HepG2 (cell line): ENCODE measurements around the gene TERB2. TPM values are rescaled to one million over a fixed set of nuclear protein-coding genes. Genes with fewer than 3 reads are reported as not detected.
"Not testable (repeated sequence)": the region's sequence is repeated elsewhere in the genome, so short reads cannot be mapped to it uniquely, and the experiment has no call there.

Experiments used
- ATAC-seq: fragments of 200-7000 bp; cut with Tn5 transposase; 3 replicates; pipeline ENCODE4 v1.9.1; 2020; ENCODE audit warnings: mild to moderate bottlenecking, moderate library complexity
- BruUV-seq: library from RNA; stranded (reverse); fragments of 400-500 nt; replicated peaks from 2 replicates; lab custom pipeline; 2021; lab: Mats Ljungman, UMichigan
- CTCF ChIA-PET: fragments of 300-600 bp; formaldehyde crosslinking; extraction: SDS; loops from one replicate; lab custom pipeline; 2021; ENCODE audit warnings: low total read pairs, inconsistent platforms, low intra/inter-chr PET ratio; lab: Yijun Ruan, JAX
- POLR2A ChIA-PET: fragments of 350-600 bp; sonication (Branson Sonifier 250); formaldehyde crosslinking; loops from one replicate; lab custom pipeline; 2020; ENCODE audit warnings: antibody characterized with exemption, inconsistent platforms; lab: Yijun Ruan, JAX
- DNase-seq: peaks from one replicate; pipeline ENCODE4 v3.0.0-alpha.2; 2015; ENCODE audit warnings: low spot score
- FAIRE-seq: peaks from 3 replicates; lab custom pipeline; 2011; peaks lifted over from hg19 to GRCh38; lab: Jason Lieb, UNC
- H2AFZ ChIP-seq: one replicate; pipeline ENCODE4 v1.6.1; 2011; ENCODE audit warnings: low read length, inconsistent platforms
- H3K27ac ChIP-seq: fragments of 300-600 bp; 3 replicates; pipeline ENCODE4 v1.8.0; 2011; ENCODE audit warnings: mixed run types, mild to moderate bottlenecking, mixed read lengths, low read length, inconsistent platforms; ENCODE audit not compliant: insufficient read depth; ENCODE audit errors: extremely low read length
- H3K27me3 ChIP-seq, 2 experiments: fragments of 200-600 bp in 1 of 2; 2 replicates in 1 of 2; 3 replicates in 1 of 2; pipeline versions ENCODE4 v1.6.0 to v1.8.0; 2011; ENCODE audit warnings: low read length in 2 of 2, mild to moderate bottlenecking in 2 of 2, moderate library complexity in 2 of 2, inconsistent platforms in 1 of 2; ENCODE audit not compliant: insufficient read depth in 2 of 2, control insufficient read depth in 1 of 2
- H3K36me3 ChIP-seq, 2 experiments: fragments of 200-600 bp in 1 of 2; replicated peaks in 1 of 2; 2 replicates in 1 of 2; 3 replicates in 1 of 2; pipeline versions ENCODE4 v1.5.1 to v1.8.0; 2011; ENCODE audit warnings: low read length in 2 of 2, inconsistent platforms in 1 of 2; ENCODE audit not compliant: insufficient read depth in 2 of 2, control insufficient read depth in 1 of 2
- H3K4me1 ChIP-seq: 2 replicates; pipeline ENCODE4 v1.5.1; 2012; ENCODE audit warnings: low read length, inconsistent platforms; ENCODE audit not compliant: insufficient read depth
- H3K4me2 ChIP-seq: 2 replicates; pipeline ENCODE4 v1.6.0; 2011; ENCODE audit warnings: low read depth, low read length, inconsistent platforms
- H3K4me3 ChIP-seq, 3 experiments: fragments of 200-600 bp in 1 of 3; sonication (generic), shearing (Covaris generic) in 1 of 3; replicated peaks in 1 of 3; 2 replicates each; pipeline ENCODE4 v1.5.1; 2011 to 2016; ENCODE audit warnings: low read length in 3 of 3, inconsistent platforms in 2 of 3, low read depth in 2 of 3, mild to moderate bottlenecking in 2 of 3, control low read depth in 1 of 3, mixed read lengths in 1 of 3; ENCODE audit not compliant: insufficient read depth in 1 of 3
- H3K79me2 ChIP-seq: one replicate; pipeline ENCODE4 v1.6.1; 2011; ENCODE audit warnings: low read length, inconsistent platforms; ENCODE audit not compliant: insufficient read depth
- H3K9ac ChIP-seq: 2 replicates; pipeline ENCODE4 v1.6.0; 2011; ENCODE audit warnings: mild to moderate bottlenecking, low read depth, low read length, inconsistent platforms; ENCODE audit not compliant: insufficient read depth
- H3K9me3 ChIP-seq: 2 replicates; pipeline ENCODE4 v1.5.1; 2012; ENCODE audit warnings: mild to moderate bottlenecking, low read length
- H4K20me1 ChIP-seq: 2 replicates; pipeline ENCODE4 v1.6.0; 2011; ENCODE audit warnings: inconsistent platforms, mild to moderate bottlenecking, low read length, moderate library complexity; ENCODE audit not compliant: insufficient read depth
- ARID5B ChIP-seq: IDR thresholded peaks from 2 replicates; pipeline ENCODE4 v1.4.0; 2020; ENCODE audit warnings: mild to moderate bottlenecking, missing genetic modification reagents
- CSRNP1 ChIP-seq: sonication (generic); formaldehyde crosslinking; IDR thresholded peaks from 2 replicates; pipeline ENCODE4 v1.8.1; 2023; ENCODE audit warnings: mild to moderate bottlenecking, missing genetic modification reagents
- FOXA3 ChIP-seq: IDR thresholded peaks from 2 replicates; pipeline ENCODE4 v1.6.1; 2016; ENCODE audit warnings: missing genetic modification reagents, missing compliant biosample characterization
- MAF1 ChIP-seq: sonication (generic); formaldehyde crosslinking; IDR thresholded peaks from 2 replicates; pipeline ENCODE4 v1.5.0; 2020; ENCODE audit warnings: missing genetic modification reagents, borderline replicate concordance
- MAFK ChIP-seq, 2 experiments: IDR thresholded peaks in 1 of 2; conservative IDR thresholded peaks in 1 of 2; 2 replicates each; pipeline ENCODE4 v1.6.1; 2011; ENCODE audit warnings: improper control_type of control experiment in 2 of 2, low read length in 2 of 2
- SAP130 ChIP-seq: IDR thresholded peaks from 2 replicates; pipeline ENCODE4 v1.6.1; 2016; ENCODE audit warnings: low read depth
- ZNF263 ChIP-seq: sonication (generic); formaldehyde crosslinking; IDR thresholded peaks from 2 replicates; pipeline ENCODE4 v1.4.0; 2020; ENCODE audit warnings: missing genetic modification reagents
- ZNF580 ChIP-seq: IDR thresholded peaks from 2 replicates; pipeline ENCODE4 v1.6.1; 2016; ENCODE audit warnings: low read depth, borderline replicate concordance
- WGBS: methylation state at CpG from one replicate; pipeline ENCODE4 v1.1.6; 2017; ENCODE audit warnings: low lambda C conversion rate; 5-methylcytosine and 5-hydroxymethylcytosine counted together
- in situ Hi-C: cut with HindIII; loops from 2 replicates; pipeline ENCODE4 v1.10.0; 2017; ENCODE audit warnings: low pct_unique_long_range_greater_than_20kb; ENCODE audit not compliant: extremely low pct_ligation_motif_present
- intact Hi-C: fragments of 100-400 bp; cut with micrococcal nuclease; formaldehyde crosslinking; loops from one replicate; pipeline ENCODE4 v1.10.0; 2022; ENCODE audit not compliant: unreplicated experiment
- polyA plus RNA-seq, 8 experiments: library from polyadenylated mRNA; depleted of rRNA in 3 of 8; stranded (reverse) in 7 of 8; unstranded in 1 of 8; fragments of >200 nt; fragmentation: Illumina TruSeq in 4 of 8; extraction: Trizol in 4 of 8; gene quantifications; 2 replicates each; pipeline versions ENCODE4 v1.2.1 to v1.2.3, GENCODE V29; 2011 to 2016; ENCODE audit warnings: low read depth in 4 of 8, missing spikeins in 1 of 8, mixed read lengths in 1 of 8; ENCODE audit not compliant: insufficient read depth in 1 of 8
- total RNA-seq, 5 experiments: library from RNA; depleted of rRNA; stranded (reverse); fragments of >200 nt; fragmentation: Illumina TruSeq; extraction: Trizol; gene quantifications; 2 replicates each; pipeline ENCODE4 v1.2.3, GENCODE V29; 2016; ENCODE audit warnings: low read depth in 1 of 5
- TF ChIP-seq, protein P1 (sequence below): sonication (generic); formaldehyde crosslinking; IDR thresholded peaks from 2 replicates; pipeline ENCODE4 v1.4.0; 2020; ENCODE audit warnings: mild to moderate bottlenecking, missing genetic modification reagents
- TF ChIP-seq, protein P2 (sequence below): sonication (generic); formaldehyde crosslinking; IDR thresholded peaks from 2 replicates; pipeline ENCODE4 v1.5.0; 2020; ENCODE audit warnings: mild to moderate bottlenecking, missing genetic modification reagents

The TERB2 gene
- total and polyA plus RNA-seq, 2 of the 13 experiments (the other 11 are each of a cell fraction or from before 2014, with no cell fraction given): not detected

- TF ChIP-seq CSRNP1 (CRISPR knock-in tag) (0 out of 2 replicates have a peak, but pooled peaks have one; percentile 2), MAF1 (CRISPR knock-in tag) (no peak), ZNF580 (CRISPR knock-in tag) (0 out of 2 replicates have a peak, but pooled peaks have one; percentile 3), MAFK (conservative IDR thresholded peaks at IDR 0.05 in 1 of 2, IDR thresholded peaks at IDR 0.05 in 1 of 2; ENCODE audit: low read length in 2 of 2) (peak; percentile 73 to 77)
- TF ChIP-seq, protein P1, sequence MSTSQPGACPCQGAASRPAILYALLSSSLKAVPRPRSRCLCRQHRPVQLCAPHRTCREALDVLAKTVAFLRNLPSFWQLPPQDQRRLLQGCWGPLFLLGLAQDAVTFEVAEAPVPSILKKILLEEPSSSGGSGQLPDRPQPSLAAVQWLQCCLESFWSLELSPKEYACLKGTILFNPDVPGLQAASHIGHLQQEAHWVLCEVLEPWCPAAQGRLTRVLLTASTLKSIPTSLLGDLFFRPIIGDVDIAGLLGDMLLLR (CRISPR knock-in tag): 0 out of 2 replicates have a peak, but pooled peaks have one; percentile 4
Measured at GRCh38 chr15:45023659-45024225, 67.3 kb downstream of the TERB2 start (continued).

DNA sequence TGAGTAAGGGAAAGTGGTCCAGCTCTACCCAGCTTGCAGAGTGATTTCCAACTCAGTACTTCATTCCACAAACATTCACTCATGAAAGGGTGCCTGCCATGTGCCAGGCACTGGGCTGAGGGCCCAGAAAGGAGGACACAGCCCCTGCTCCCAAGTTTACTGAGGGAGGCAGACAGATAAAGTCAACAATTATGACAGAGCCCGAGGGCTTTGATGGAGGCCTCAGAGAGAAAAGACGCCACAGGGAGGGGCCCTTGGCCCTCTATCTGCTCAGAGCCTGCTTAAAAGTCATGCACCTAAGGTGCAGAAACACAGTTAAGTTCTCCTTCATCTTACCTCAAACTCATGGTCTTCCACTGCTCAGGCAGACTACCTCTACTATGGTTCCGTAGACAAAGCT lies 68.2 kb downstream of the TERB2 start:
- H3K27me3 ChIP-seq, ATAC-seq, H3K9me3 ChIP-seq, DNase-seq, H4K20me1 ChIP-seq, H2AFZ ChIP-seq, CTCF ChIA-PET: not testable (repeated sequence)
- TF ChIP-seq FOXA3 (CRISPR knock-in tag) (0 out of 2 replicates have a peak, but pooled peaks have one; percentile 23), ZNF263 (CRISPR knock-in tag) (0 out of 2 replicates have a peak, but pooled peaks have one; percentile 44), ARID5B (CRISPR knock-in tag) (0 out of 2 replicates have a peak, but pooled peaks have one; percentile 19), SAP130 (CRISPR knock-in tag) (peak; percentile 36; the same call in 1 of the 2 replicates)
- TF ChIP-seq, protein P2, sequence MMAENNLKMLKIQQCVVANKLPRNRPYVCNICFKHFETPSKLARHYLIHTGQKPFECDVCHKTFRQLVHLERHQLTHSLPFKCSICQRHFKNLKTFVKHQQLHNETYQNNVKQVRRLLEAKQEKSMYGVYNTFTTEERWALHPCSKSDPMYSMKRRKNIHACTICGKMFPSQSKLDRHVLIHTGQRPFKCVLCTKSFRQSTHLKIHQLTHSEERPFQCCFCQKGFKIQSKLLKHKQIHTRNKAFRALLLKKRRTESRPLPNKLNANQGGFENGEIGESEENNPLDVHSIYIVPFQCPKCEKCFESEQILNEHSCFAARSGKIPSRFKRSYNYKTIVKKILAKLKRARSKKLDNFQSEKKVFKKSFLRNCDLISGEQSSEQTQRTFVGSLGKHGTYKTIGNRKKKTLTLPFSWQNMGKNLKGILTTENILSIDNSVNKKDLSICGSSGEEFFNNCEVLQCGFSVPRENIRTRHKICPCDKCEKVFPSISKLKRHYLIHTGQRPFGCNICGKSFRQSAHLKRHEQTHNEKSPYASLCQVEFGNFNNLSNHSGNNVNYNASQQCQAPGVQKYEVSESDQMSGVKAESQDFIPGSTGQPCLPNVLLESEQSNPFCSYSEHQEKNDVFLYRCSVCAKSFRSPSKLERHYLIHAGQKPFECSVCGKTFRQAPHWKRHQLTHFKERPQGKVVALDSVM: 0 out of 2 replicates have a peak, but pooled peaks have one; percentile 17
- Histone ChIP-seq H3K27ac (peak overlapping the region; percentile 53), H3K4me3 (peak overlapping the region; percentile 12 to 54 (median 42); a peak in 5 of 6 replicates), H3K4me2 (peak overlapping the region; percentile 99), H3K79me2 (peaks cover 50% of the 10 kb centered on the region), H3K4me1 (peaks cover 87% of the 10 kb centered on the region), H3K9ac (peak overlapping the region; percentile 27), H3K36me3 (peaks cover 5 to 18% of the 10 kb centered on the region in 2 experiments; a peak in 4 of 5 replicates)
- in situ Hi-C loops (loop anchor here (5.0 kb wide), 1 partner anchor 52 kb away; no protein-coding TSS in a partner anchor), intact Hi-C loops (loop anchor here (5.0 kb wide), 1 partner anchor 42 kb away; no protein-coding TSS in a partner anchor)
- WGBS: 0% methylated on average over 1 of the region's 3 CpGs
- FAIRE-seq: peak; percentile 91
- POLR2A ChIA-PET: interaction anchor here (1.0 to 1.6 kb wide), 2 partner anchors 12 to 45 kb away, joined by 5 read pairs; no protein-coding TSS in a partner anchor
- TSS peak; percentile 43 for BruUV-seq
